Measurements from ENCODE around the gene MADCAM1. TPM values are rescaled to one million over a fixed set of nuclear protein-coding genes. Genes with fewer than 3 reads are reported as not detected.
A peak's percentile ranks its signal among the peaks of the same experiment; 100 is the strongest.

The MADCAM1 gene
- total and polyA plus RNA-seq, 2 donors from 2014 or later = 0.50 to 0.77 TPM

DNA sequence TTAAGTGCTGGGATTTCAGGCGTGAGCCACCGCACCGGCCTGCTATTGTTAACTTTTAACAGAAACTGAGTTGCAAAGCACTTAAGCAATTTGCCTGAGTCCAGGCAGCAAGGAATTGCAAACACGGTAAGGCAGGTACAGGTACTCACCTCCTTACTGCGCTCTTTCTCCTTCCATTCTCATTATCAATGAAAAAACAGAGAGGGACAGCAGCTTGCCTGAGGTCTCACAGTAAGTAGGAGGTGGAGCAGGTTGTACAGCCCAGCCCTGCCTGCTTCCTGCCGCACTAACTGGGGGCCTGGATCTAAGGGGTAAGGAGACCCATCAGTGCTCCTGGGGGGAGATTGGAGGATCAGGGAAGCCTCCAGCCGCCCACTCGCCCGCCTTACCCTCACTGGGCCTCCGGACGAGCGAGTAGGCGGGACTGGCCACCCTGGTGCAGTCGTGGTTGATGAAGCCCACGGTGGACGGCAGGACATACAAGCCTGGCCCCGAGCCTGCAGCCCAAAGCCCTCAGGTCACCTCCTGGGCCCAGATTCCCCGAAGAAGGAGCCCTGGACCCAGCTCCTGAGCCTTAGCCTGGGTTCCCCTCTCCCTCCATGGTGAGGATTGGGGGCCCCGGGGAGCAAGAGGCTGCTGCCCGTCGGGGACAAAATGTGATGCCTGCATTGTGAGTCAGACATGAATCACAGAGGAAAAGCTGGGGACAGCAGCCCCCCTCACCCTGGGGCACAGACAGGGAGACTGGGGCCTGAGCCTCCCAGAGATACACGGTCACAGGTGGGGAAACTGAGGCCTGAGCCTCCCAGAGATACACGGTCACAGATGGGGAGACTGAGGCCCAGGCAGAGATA, 24.1 kb upstream of the MADCAM1 start:
- Histone ChIP-seq H3K4me3 (ENCODE audit: low read length in 3 of 3) (no peak overlapping the region), H3K27ac (ENCODE audit: low read depth in 2 of 2, low read length in 2 of 2) (no peak overlapping the region), H3K9ac (ENCODE audit: low read length in 3 of 3) (no peak overlapping the region), H3K4me1 (ENCODE audit: control insufficient read depth in 2 of 3, insufficient read depth in 2 of 3, low read depth in 1 of 3, low read length in 3 of 3) (no peaks in the 10 kb centered on the region), H3K36me3 (ENCODE audit: control insufficient read depth in 2 of 3, insufficient read depth in 3 of 3, low read length in 3 of 3) (no peaks in the 10 kb centered on the region), H3K9me3 (ENCODE audit: control insufficient read depth in 2 of 3, insufficient read depth in 1 of 3, low read length in 3 of 3) (no peaks in the 10 kb centered on the region), H3K27me3 (ENCODE audit: control insufficient read depth, insufficient read depth, low read length) (no peaks in the 10 kb centered on the region)
- FAIRE-seq = no peak
- DNase-seq = no peak
- TF ChIP-seq, protein P1, sequence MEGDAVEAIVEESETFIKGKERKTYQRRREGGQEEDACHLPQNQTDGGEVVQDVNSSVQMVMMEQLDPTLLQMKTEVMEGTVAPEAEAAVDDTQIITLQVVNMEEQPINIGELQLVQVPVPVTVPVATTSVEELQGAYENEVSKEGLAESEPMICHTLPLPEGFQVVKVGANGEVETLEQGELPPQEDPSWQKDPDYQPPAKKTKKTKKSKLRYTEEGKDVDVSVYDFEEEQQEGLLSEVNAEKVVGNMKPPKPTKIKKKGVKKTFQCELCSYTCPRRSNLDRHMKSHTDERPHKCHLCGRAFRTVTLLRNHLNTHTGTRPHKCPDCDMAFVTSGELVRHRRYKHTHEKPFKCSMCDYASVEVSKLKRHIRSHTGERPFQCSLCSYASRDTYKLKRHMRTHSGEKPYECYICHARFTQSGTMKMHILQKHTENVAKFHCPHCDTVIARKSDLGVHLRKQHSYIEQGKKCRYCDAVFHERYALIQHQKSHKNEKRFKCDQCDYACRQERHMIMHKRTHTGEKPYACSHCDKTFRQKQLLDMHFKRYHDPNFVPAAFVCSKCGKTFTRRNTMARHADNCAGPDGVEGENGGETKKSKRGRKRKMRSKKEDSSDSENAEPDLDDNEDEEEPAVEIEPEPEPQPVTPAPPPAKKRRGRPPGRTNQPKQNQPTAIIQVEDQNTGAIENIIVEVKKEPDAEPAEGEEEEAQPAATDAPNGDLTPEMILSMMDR (IDR thresholded peaks at IDR 0.05; ENCODE audit: borderline replicate concordance, extremely low read depth, insufficient read depth) = no peak
- intact Hi-C loops (cut with DNase I) = no loop called here

DNA sequence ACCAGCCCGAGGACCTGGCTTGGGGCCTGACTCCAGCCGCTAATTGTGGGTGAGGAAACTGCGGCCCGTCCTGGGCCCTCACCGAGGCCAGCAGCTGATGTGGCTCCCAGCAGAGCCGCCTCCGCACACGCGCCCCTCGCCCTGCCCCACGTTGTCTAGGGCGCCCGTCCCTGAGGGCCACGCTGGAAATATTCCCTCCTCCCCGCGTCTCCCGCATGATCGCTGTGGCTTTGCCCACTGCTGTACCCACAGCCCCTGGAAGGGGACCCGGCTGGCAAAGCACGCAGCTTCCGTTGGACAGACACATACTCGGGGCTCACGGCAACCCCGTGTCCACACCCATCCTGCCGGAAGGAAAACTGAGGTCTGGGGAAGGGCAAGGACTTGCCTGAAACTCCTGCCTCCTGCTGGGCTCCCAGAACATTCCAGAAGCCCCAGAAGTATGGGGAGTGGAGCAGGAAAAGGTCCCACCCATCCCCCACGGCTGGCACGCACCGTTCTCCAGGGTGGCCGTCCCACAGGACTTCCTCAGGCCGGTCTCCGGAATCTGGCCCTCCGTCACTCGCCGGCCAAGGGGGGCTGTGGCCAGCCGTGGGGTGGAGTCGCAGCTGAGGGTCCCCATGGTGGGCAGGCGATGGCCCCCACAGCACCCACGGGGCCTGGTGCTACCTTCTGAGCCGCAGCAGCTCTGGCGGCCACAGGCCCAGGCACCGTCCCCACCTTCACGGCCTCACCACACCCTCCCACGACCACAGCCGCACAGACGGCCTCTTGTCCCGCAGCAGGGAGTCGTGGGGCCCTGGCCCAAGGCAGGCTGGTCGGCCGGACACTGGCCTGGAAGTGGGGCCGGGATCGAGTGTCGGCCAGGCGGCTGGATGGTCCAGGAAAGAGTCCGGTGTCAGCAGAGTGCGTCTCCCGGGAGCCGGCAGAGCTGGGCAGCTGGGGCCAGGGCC, 21.9 kb upstream of the MADCAM1 start:
- H3K9ac ChIP-seq (ENCODE audit: low read length in 3 of 3) = no peak overlapping the region
- FAIRE-seq (no peak), DNase-seq (no peak)
- H3K27ac ChIP-seq (ENCODE audit: low read depth in 2 of 2, low read length in 2 of 2) = peak overlapping the region in 1 of 2 donors; percentile 69
- no peak overlapping the region for H3K4me3 ChIP-seq (ENCODE audit: low read length in 3 of 3)
- no peaks in the 10 kb centered on the region for H3K36me3 ChIP-seq (ENCODE audit: control insufficient read depth in 2 of 3, insufficient read depth in 3 of 3, low read length in 3 of 3)
- intact Hi-C loops (cut with DNase I) = no loop called here
- H3K4me1 ChIP-seq (ENCODE audit: control insufficient read depth in 2 of 3, insufficient read depth in 2 of 3, low read depth in 1 of 3, low read length in 3 of 3) = no peaks in the 10 kb centered on the region
- no peaks in the 10 kb centered on the region for H3K27me3 ChIP-seq (ENCODE audit: control insufficient read depth, insufficient read depth, low read length)
- TF ChIP-seq, protein P1 (IDR thresholded peaks at IDR 0.05; ENCODE audit: borderline replicate concordance, extremely low read depth, insufficient read depth) = no peak
- no peaks in the 10 kb centered on the region for H3K9me3 ChIP-seq (ENCODE audit: control insufficient read depth in 2 of 3, insufficient read depth in 1 of 3, low read length in 3 of 3)

DNA sequence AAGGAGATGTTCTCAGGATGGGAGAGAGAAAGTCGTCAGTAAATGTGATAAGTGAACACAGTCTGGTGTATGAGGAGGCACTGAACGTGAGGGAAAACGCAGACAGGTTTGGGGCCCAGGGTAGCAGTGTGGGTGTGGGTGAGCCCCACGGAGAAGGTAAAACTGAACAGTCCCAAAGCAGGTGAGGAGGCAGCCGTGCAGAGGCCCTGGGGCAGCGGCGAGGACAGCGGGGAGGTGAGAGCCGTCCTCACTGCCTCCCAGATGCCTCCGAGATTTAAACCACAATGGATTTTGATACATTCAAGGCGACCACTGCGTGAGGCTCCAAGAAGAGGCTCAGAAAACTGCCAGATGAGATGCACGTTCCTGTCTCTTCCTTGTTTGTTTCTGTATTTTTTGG, 20.9 kb upstream of the MADCAM1 start:
- Histone ChIP-seq H3K36me3 (ENCODE audit: control insufficient read depth in 2 of 3, insufficient read depth in 3 of 3, low read length in 3 of 3) (no peaks in the 10 kb centered on the region), H3K9me3 (ENCODE audit: control insufficient read depth in 2 of 3, insufficient read depth in 1 of 3, low read length in 3 of 3) (no peaks in the 10 kb centered on the region), H3K27me3 (ENCODE audit: control insufficient read depth, insufficient read depth, low read length) (no peaks in the 10 kb centered on the region), H3K9ac (ENCODE audit: low read length in 3 of 3) (no peak overlapping the region), H3K4me3 (ENCODE audit: low read length in 3 of 3) (no peak overlapping the region), H3K4me1 (ENCODE audit: control insufficient read depth in 2 of 3, insufficient read depth in 2 of 3, low read depth in 1 of 3, low read length in 3 of 3) (peaks cover 0 to 3% (median 0%) of the 10 kb centered on the region in 3 donors), H3K27ac (ENCODE audit: low read depth in 2 of 2, low read length in 2 of 2) (no peak overlapping the region)
- TF ChIP-seq, protein P1 (IDR thresholded peaks at IDR 0.05; ENCODE audit: borderline replicate concordance, extremely low read depth, insufficient read depth) = no peak
- DNase-seq (no peak), FAIRE-seq (no peak)
- intact Hi-C loops (cut with DNase I) = no loop called here

All from kidney (tissue), 14 donors.